DMS53 treated with DMSO at 0.1 percent for 48 hours (cell line): ENCODE results near the gene TMEM109.

Source experiments
- DNase-seq: peaks from one replicate; lab custom pipeline; 2025; ENCODE audit not compliant: unreplicated experiment; lab: John Stamatoyannopoulos, UW

Gene TMEM109

DNA sequence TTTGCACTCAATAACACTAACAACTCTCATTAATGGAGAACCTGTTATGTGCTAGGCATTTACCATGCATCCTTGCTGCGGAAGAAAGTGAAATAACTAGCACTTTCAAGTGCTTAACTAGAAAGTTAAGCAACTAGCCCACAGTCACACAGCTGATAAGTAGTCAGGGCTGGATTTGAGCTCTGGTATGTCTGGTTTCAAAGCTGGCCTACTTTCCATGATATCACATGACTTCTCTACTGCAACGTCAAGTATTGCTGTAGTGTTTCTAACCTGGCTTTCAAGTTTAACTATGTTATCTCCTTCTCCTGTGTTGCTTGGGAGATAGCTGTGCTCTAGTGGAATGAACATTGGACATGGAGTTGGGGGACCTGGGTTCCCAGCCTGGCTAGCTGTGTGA lies 25.9 kb downstream of the TMEM109 start:
- DNase-seq: no peak

GRCh38 chr11:60941371-60942119 lies 27.6 kb downstream of the TMEM109 start:
- DNase-seq: no peak

DNA sequence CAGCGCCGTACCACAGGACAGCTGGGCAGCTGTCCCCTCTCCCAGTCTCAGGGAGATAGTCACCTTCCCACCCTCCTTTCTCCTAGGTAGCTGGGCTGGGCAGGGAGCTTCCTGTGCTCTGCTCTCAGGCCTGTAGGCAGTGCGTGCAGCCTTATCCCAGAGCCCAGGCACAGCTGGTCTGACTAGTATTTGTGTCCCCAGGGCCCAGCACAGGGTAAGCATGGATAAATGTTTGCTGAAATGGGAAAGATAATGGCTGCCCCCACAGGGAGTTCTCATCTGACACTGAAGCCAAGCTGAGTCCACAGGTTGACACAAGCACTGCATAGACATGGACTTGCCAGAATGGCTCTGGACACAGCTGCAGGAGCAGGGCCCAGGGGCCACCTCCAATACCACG lies 28.3 kb downstream of the TMEM109 start:
- no peak for DNase-seq

GRCh38 chr11:60942970-60943565 lies 29.1 kb downstream of the TMEM109 start:
- DNase-seq: peak; percentile 83

DNA sequence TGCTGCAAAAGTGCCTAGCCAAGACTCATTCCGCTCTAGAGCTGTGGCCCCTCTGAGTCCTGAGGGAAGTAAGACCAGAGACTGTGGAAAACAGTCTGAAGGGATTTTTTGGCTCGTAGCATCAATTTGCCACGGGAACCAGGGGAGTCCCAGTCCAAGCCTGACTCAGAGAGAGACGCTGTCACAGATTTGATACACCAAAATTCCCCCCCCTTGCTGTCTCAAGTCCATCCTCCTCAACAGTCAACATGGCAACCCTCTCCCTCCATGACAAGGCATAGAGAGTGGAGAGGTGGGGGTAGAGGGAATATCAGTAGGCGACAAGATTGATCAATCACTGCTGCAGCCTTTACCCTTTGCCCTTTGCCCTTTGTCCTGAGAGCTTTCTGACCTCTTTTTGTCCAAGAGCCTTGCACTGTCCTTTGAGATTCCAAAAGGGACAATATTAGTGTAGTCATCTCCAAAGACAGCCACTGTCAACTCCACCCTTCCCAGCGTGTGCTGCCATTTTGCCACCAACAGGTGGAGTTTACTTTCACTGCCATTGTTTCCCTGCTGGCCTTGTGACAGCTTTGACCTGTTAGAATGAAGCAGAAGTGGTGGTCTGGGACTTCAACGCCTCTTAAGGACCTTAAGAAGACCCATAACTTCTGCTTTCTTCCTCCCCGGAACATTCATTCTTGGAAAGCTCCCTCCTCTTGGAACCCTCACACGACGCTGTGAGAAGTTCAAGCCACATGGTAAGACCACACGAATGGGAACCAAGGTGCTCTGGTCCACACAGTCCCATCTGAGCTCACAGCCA lies 30.7 kb downstream of the TMEM109 start:
- DNase-seq: no peak

DNA sequence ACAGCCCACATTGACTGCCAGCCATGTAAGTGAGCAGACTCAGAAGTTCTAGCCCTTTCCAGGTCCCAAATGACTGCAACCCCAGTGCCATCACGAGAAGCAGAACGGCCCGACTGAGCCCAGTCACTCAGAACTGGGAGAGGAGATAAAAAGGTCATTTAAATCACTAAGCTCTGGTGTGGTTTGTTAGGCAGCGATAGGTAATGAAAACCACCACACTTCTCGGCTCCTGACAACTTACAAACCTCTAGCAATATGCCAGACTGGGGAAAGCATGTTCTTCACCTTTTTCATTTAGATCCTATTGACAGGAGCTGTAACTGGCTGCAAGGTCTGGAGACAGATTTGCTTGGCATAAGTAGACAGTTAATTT lies 31.3 kb downstream of the TMEM109 start:
- DNase-seq: no peak

DNA sequence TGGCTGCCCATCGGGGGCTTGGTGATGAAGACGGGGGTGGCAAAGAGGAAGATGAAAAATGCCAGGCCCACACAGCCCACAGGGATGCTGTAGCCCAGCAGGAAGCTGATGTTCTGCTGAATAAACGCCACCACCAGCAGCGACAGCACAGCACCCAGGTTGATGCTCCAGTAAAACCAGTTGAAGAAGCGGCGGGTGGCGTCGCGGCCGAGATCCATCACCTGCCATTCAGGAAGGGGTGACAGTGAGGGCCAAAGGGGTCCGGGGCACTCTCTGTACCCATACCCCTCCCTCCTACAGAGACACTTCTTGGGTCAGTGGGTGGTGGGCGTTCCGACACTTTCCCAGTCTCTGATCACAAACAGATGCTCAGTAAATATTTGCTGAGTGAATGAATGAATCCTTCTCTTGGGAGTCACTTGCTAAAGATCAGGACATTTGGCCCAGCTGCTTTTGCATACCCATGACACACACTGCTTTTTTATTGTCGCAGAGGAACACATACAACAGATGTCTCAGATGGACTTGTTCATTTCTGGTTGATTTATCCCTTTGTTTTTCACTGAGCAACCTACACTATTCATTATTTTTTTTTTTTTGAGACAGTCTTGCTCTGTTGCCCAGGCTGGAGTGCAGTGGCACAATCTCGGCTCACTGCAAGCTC lies 32.8 kb downstream of the TMEM109 start:
- peak; percentile 60 for DNase-seq

DNA sequence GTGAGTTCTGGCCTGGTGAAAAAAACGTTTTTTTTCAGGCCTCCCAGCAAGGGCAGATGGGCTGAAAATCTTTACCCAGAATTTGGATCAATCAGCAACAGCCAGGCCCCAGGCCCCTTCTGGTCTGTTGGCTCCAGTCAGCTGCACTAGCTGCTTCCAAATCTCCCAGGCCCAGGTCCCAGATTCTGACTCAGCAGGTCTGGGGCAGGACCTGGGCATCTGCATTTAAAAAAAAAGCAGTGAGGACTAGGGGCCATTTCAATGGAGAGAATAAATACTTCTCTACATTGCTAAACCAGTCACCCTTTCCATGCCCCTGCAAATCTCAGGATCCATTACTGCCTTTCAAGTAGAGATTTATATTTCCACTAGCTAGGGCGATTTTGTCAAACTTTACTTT lies 33.7 kb downstream of the TMEM109 start:
- no peak for DNase-seq

- DNase-seq: no peak
Observed at GRCh38 chr11:60948250-60948649, 34.3 kb downstream of the TMEM109 start.

- no peak for DNase-seq
Observed at GRCh38 chr11:60950024-60950423, 36.1 kb downstream of the TMEM109 start.

- no peak for DNase-seq
Observed at GRCh38 chr11:60950933-60951605, 37.1 kb downstream of the TMEM109 start.

DNA sequence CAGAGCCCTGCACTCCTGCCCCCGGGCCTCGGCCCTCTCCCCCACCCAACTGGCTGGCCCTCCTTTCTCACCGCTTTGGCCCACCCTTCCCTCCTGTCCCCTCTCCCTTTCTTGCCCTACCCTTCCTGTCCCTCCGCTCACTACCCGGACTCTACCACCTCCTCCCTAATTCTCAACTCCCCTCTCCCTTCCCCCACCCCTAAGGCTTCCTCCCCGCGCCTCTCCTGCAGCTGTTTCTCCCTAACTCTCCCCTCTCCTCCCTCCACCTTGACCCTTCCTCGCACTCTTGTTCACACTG lies 37.6 kb downstream of the TMEM109 start:
- DNase-seq: no peak

- no peak for DNase-seq
Observed at GRCh38 chr11:60951904-60952741, 38.2 kb downstream of the TMEM109 start, which contains the start of gene SLC15A3. TSS of gene SLC15A3 (minus strand) at chr11:60952176. CDS start at chr11:60951551, 625 bp downstream.

GRCh38 chr11:60952742-60953170 lies 38.8 kb downstream of the TMEM109 start:
- DNase-seq: no peak

- no peak for DNase-seq
Observed at GRCh38 chr11:60953781-60954180, 39.8 kb downstream of the TMEM109 start.

- DNase-seq: no peak
Observed at GRCh38 chr11:60954421-60954820, 40.5 kb downstream of the TMEM109 start.

GRCh38 chr11:60955571-60955970 lies 41.6 kb downstream of the TMEM109 start:
- no peak for DNase-seq

DNA sequence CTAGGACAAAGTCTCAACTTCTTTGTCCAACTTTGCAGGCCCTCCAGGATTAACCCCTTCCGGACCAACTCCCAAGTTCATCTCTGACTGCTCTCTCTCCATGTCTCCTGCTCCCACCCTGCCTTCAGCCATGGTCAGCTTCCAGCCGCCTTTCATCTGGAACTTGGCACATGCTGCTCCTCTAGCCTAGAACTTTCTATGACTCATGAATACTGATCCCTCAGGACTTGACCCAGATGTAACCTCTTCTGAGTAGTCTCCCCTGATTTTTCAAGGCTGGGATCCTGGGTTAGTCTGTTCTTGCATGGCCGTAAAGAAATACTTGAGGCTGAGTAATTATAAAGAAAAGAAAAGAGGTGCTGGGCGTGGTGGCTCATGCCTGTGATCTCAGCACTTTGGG lies 43.2 kb downstream of the TMEM109 start:
- DNase-seq: no peak

DNA sequence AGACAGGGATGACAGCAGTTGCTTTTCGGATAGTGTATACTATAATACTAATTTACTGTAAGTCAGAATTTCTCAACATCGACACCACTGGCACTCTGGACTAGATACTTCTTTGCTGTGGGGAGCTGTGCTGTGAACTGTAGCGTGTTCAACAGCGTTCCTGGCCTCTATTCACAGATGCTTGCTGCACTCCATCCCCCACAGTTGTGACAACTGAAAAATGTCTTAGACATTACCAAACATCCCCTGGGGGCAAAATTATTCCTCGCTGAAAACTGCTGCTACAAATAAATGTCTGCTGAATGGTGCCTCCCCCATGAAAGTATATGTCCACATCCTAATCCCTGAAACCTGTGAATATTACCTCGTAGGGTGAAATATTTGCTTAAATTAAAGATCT lies 45.5 kb downstream of the TMEM109 start:
- DNase-seq: no peak

DNA sequence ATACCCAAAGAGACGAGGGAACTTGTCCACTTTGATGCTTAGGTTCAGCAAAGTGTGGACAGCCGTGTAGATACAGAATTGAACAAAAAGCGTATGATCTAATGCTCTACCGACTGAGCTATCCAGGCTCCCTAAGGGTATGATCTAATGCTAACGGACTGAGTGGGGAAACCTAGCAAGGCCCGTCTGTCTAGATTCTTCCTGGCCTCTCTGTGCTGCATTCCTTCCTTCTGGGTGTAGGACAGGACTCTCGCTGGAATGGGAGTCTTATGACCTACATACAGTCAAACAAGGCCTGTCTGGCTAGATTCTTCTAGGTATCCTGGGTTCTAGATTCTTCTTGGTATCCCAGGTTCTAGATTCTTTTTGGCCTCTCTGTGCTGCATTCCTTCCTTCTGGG lies 46.4 kb downstream of the TMEM109 start:
- DNase-seq: no peak
